Vagina (tissue), 2 donors: ENCODE data around the gene WDR74. TPM values are rescaled to one million over a fixed set of nuclear protein-coding genes. Genes with fewer than 3 reads are reported as not detected.

Source experiments
- DNase-seq, 2 donors: peaks; one replicate each; pipeline ENCODE4 v3.0.0-alpha.2; 2017; ENCODE audit errors: extremely low spot score in 2 of 2
- H3K27ac ChIP-seq: fragments of 200-600 bp; sonication (generic); one replicate; pipeline ENCODE4 v1.5.1; 2019
- H3K27me3 ChIP-seq: fragments of 200-600 bp; sonication (generic); one replicate; pipeline ENCODE4 v1.5.1; 2019
- H3K36me3 ChIP-seq, 2 donors: fragments of 200-600 bp; sonication (generic); one replicate each; pipeline ENCODE4 v1.5.1; 2017 to 2019
- H3K4me1 ChIP-seq: fragments of 200-600 bp; sonication (generic); one replicate; pipeline ENCODE4 v1.5.1; 2019
- H3K4me3 ChIP-seq, 2 donors: fragments of 200-600 bp; sonication (generic); 1 replicate in 1 of 2; 2 replicates in 1 of 2; pipeline ENCODE4 v1.5.1; 2016 to 2019
- H3K9me3 ChIP-seq: fragments of 200-600 bp; sonication (generic); one replicate; pipeline ENCODE4 v1.5.1; 2019
- CTCF ChIP-seq, 3 experiments: fragments of 450-650 bp in 2 of 3; fragments of 200-600 bp in 1 of 3; sonication (generic) in 1 of 3; IDR thresholded peaks; one replicate each; pipeline ENCODE4 v1.5.1; 2017 to 2019; ENCODE audit warnings: antibody characterized with exemption in 3 of 3, mild to moderate bottlenecking in 2 of 3, moderate library complexity in 2 of 3
- POLR2A ChIP-seq, 2 donors: fragments of 450-650 bp; IDR thresholded peaks; one replicate each; pipeline ENCODE4 v1.6.1; 2017; ENCODE audit warnings: antibody characterized with exemption in 2 of 2, mild to moderate bottlenecking in 2 of 2, moderate library complexity in 2 of 2
- POLR2AphosphoS5 ChIP-seq, 2 donors: sonication (generic); formaldehyde crosslinking; IDR thresholded peaks; one replicate each; pipeline ENCODE4 v1.9.0; 2017; ENCODE audit warnings: antibody characterized with exemption in 2 of 2, mild to moderate bottlenecking in 2 of 2, low read depth in 1 of 2; ENCODE audit not compliant: insufficient read depth in 1 of 2
- intact Hi-C: fragments of 100-400 bp; cut with DNase I; formaldehyde crosslinking; loops from one replicate; pipeline ENCODE4 v1.15.1; 2023
- total RNA-seq: library from RNA; depleted of rRNA; stranded (reverse); fragments of >200 nt; gene quantifications from one replicate; pipeline ENCODE4 v1.2.3, GENCODE V29; 2016

The WDR74 gene
- total RNA-seq, 1 donor from 2014 or later, result 51.8 TPM

GRCh38 chr11:62823677-62824076 is 15.7 kb downstream of the WDR74 start:
- intact Hi-C loops, result no loop called here
- H3K4me1 ChIP-seq, result peaks cover 9% of the 10 kb centered on the region
- no peaks in the 10 kb centered on the region for H3K9me3 ChIP-seq
- H3K27ac ChIP-seq, result no peak overlapping the region
- no peak for TF ChIP-seq POLR2A (IDR thresholded peaks at IDR 0.05)
- no peak for TF ChIP-seq POLR2AphosphoS5 (IDR thresholded peaks at IDR 0.05; ENCODE audit: insufficient read depth in 1 of 2, low read depth in 1 of 2)
- no peak for TF ChIP-seq CTCF (IDR thresholded peaks at IDR 0.05)
- no peak for DNase-seq
- H3K36me3 ChIP-seq, result peaks cover 0 to 84% of the 10 kb centered on the region in 2 donors
- H3K27me3 ChIP-seq, result no peaks in the 10 kb centered on the region
- H3K4me3 ChIP-seq, result no peak overlapping the region

- no peak for TF ChIP-seq POLR2AphosphoS5 (IDR thresholded peaks at IDR 0.05; ENCODE audit: insufficient read depth in 1 of 2, low read depth in 1 of 2)
- TF ChIP-seq POLR2A (IDR thresholded peaks at IDR 0.05), result no peak
- no peak for TF ChIP-seq CTCF (IDR thresholded peaks at IDR 0.05)
- Histone ChIP-seq H3K4me3 (no peak overlapping the region), H3K4me1 (no peaks in the 10 kb centered on the region), H3K9me3 (no peaks in the 10 kb centered on the region), H3K27ac (no peak overlapping the region), H3K36me3 (peaks cover 0 to 44% of the 10 kb centered on the region in 2 donors), H3K27me3 (no peaks in the 10 kb centered on the region)
- intact Hi-C loops, result no loop called here
- no peak for DNase-seq
Measured at GRCh38 chr11:62817129-62817528, 22.3 kb downstream of the WDR74 start.

- H3K36me3 ChIP-seq, result peaks cover 0 to 38% of the 10 kb centered on the region in 2 donors
- no peaks in the 10 kb centered on the region for H3K9me3 ChIP-seq
- H3K27me3 ChIP-seq, result no peaks in the 10 kb centered on the region
- no peak overlapping the region for H3K27ac ChIP-seq
- H3K4me3 ChIP-seq, result no peak overlapping the region
- no peak for DNase-seq
- TF ChIP-seq POLR2AphosphoS5 (IDR thresholded peaks at IDR 0.05; ENCODE audit: insufficient read depth in 1 of 2, low read depth in 1 of 2) (no peak), CTCF (IDR thresholded peaks at IDR 0.05) (no peak), POLR2A (IDR thresholded peaks at IDR 0.05) (no peak)
- intact Hi-C loops, result no loop called here
- no peaks in the 10 kb centered on the region for H3K4me1 ChIP-seq
Measured at GRCh38 chr11:62816557-62816956, 22.8 kb downstream of the WDR74 start.

GRCh38 chr11:62811659-62812058 is 27.7 kb downstream of the WDR74 start:
- H3K4me3 ChIP-seq, result no peak overlapping the region
- TF ChIP-seq POLR2AphosphoS5 (IDR thresholded peaks at IDR 0.05; ENCODE audit: insufficient read depth in 1 of 2, low read depth in 1 of 2) (no peak), CTCF (IDR thresholded peaks at IDR 0.05) (no peak), POLR2A (IDR thresholded peaks at IDR 0.05) (no peak)
- no peaks in the 10 kb centered on the region for H3K9me3 ChIP-seq
- intact Hi-C loops, result no loop called here
- peaks cover 6% of the 10 kb centered on the region for H3K4me1 ChIP-seq
- DNase-seq, result no peak
- peaks cover 0 to 9% of the 10 kb centered on the region in 2 donors for H3K36me3 ChIP-seq
- H3K27me3 ChIP-seq, result no peaks in the 10 kb centered on the region
- no peak overlapping the region for H3K27ac ChIP-seq

GRCh38 chr11:62810748-62811147 is 28.6 kb downstream of the WDR74 start:
- no peak for TF ChIP-seq POLR2AphosphoS5 (IDR thresholded peaks at IDR 0.05; ENCODE audit: insufficient read depth in 1 of 2, low read depth in 1 of 2)
- TF ChIP-seq CTCF (IDR thresholded peaks at IDR 0.05), result no peak
- no peak for TF ChIP-seq POLR2A (IDR thresholded peaks at IDR 0.05)
- Histone ChIP-seq H3K4me3 (no peak overlapping the region), H3K36me3 (peaks cover 0 to 8% of the 10 kb centered on the region in 2 donors), H3K27ac (no peak overlapping the region), H3K9me3 (no peaks in the 10 kb centered on the region), H3K27me3 (no peaks in the 10 kb centered on the region), H3K4me1 (peaks cover 15% of the 10 kb centered on the region)
- DNase-seq, result no peak
- intact Hi-C loops, result no loop called here
